Uterus (tissue), 2 donors: ENCODE measurements around the gene SNX17.

Source experiments
- CTCF ChIP-seq, 4 experiments: fragments of 200-600 bp in 2 of 4; fragments of 450-650 bp in 2 of 4; sonication (generic) in 2 of 4; IDR thresholded peaks; one replicate each; pipeline ENCODE4 v1.5.1; 2016 to 2019; ENCODE audit warnings: antibody characterized with exemption in 4 of 4, mild to moderate bottlenecking in 2 of 4, moderate library complexity in 1 of 4
- POLR2A ChIP-seq, 2 donors: fragments of 450-650 bp; IDR thresholded peaks; one replicate each; pipeline ENCODE4 v1.6.1; 2016; ENCODE audit warnings: antibody characterized with exemption in 2 of 2, mild to moderate bottlenecking in 1 of 2, moderate library complexity in 1 of 2

- TF ChIP-seq POLR2A (IDR thresholded peaks at IDR 0.05) (no peak), CTCF (IDR thresholded peaks at IDR 0.05) (no peak)
Observed at GRCh38 chr2:27369471-27370025, 868 bp upstream of the SNX17 start.
